Stimulated activated naive B cell treated with anti-CD40 and anti-IgM and Interleukin-4, amounts not matched to agents 10 μg/mL and 1 μg/mL and 100 μg/mL, for 72 hours (primary cell): ENCODE results near the gene HRH4.

Experiments
- ATAC-seq, 2 donors: fragments of 150-1000 bp; cut with Tn5 transposase; replicated peaks; 2 replicates each; pipeline ENCODE4 v1.10.0; 2021; ENCODE audit warnings: moderate library complexity in 1 of 2
- DNase-seq: peaks from one replicate; pipeline ENCODE4 v3.0.0; 2021
- H3K27ac Mint-ChIP-seq: one replicate; pipeline ENCODE4 v1.8.0; 2022; ENCODE audit warnings: mild to moderate bottlenecking, mixed read lengths
- H3K27me3 Mint-ChIP-seq, 2 donors: one replicate each; pipeline ENCODE4 v1.8.0; 2022; ENCODE audit warnings: mixed read lengths in 2 of 2
- H3K36me3 Mint-ChIP-seq, 2 donors: one replicate each; pipeline ENCODE4 v1.8.0; 2022; ENCODE audit warnings: mixed read lengths in 2 of 2, mild to moderate bottlenecking in 1 of 2
- H3K4me1 Mint-ChIP-seq, 2 donors: one replicate each; pipeline ENCODE4 v1.8.0; 2022; ENCODE audit warnings: mixed read lengths in 2 of 2, mild to moderate bottlenecking in 1 of 2
- H3K4me3 Mint-ChIP-seq, 2 donors: one replicate each; pipeline ENCODE4 v1.8.0; 2022; ENCODE audit warnings: mild to moderate bottlenecking in 2 of 2, mixed read lengths in 2 of 2, moderate library complexity in 1 of 2
- H3K9me3 Mint-ChIP-seq, 2 donors: one replicate each; pipeline ENCODE4 v1.8.0; 2022; ENCODE audit warnings: mixed read lengths in 2 of 2, mild to moderate bottlenecking in 1 of 2

Gene HRH4, protein sequence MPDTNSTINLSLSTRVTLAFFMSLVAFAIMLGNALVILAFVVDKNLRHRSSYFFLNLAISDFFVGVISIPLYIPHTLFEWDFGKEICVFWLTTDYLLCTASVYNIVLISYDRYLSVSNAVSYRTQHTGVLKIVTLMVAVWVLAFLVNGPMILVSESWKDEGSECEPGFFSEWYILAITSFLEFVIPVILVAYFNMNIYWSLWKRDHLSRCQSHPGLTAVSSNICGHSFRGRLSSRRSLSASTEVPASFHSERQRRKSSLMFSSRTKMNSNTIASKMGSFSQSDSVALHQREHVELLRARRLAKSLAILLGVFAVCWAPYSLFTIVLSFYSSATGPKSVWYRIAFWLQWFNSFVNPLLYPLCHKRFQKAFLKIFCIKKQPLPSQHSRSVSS

DNA sequence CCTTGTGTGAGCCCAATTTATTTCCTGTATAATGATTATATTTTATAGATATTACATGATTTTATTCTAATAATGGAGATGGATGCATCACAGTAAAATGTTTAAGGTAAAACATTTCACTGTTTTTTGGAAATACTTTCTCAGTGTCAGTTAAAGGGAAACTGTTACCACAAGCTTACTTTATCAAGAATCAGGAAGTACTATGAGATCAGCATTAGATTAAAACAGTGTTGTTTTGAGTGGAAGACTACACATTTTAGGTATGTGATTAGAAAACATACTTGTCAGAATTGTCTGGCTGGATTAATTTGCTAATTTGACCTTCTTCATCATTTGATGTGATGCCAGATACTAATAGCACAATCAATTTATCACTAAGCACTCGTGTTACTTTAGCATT is at the start of gene HRH4:
TSS of gene HRH4 (plus strand) at position 250 of the 400 bp plus-strand sequence. CDS start at position 342, 92 bp downstream.
- no peak within 1 kb of the TSS for H3K27ac Mint-ChIP-seq
- no peak within 1 kb of the TSS for H3K4me3 Mint-ChIP-seq
- DNase-seq (no peak), ATAC-seq (no peak)
- H3K9me3 Mint-ChIP-seq, result no peaks in the 10 kb centered on the region
- peaks cover 5% of the 10 kb centered on the region in 2 donors for H3K27me3 Mint-ChIP-seq
- peaks cover 0 to 9% of the 10 kb centered on the region in 2 donors for H3K4me1 Mint-ChIP-seq
- H3K36me3 Mint-ChIP-seq, result peaks cover 13 to 20% of the 10 kb centered on the region in 2 donors

DNA sequence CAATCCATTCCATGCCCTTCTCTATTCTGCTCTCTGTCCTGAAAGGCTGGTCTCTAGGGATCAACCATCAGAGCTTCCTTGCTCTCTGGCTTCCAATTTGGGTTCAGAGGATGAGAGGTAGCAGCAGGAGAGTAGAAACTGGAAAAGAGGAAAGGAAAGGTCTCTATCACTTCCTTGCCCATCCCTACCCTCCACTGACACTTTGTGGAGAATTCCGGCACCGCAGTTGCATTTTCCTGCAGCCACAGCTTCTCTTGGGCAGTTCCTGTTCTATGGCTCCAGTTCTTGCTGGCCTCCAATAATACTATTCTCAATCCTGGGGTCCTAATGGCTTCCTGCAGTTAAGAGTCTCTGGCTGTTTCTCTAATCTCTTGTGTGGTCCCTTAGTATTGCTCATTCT is 47.3 kb upstream of the HRH4 start:
- Mint-ChIP-seq H3K4me3 (no peak overlapping the region), H3K4me1 (no peaks in the 10 kb centered on the region), H3K36me3 (no peaks in the 10 kb centered on the region), H3K9me3 (no peaks in the 10 kb centered on the region), H3K27me3 (peaks cover 36 to 43% of the 10 kb centered on the region in 2 donors), H3K27ac (no peak overlapping the region)
- no peak for ATAC-seq
- DNase-seq, result no peak

DNA sequence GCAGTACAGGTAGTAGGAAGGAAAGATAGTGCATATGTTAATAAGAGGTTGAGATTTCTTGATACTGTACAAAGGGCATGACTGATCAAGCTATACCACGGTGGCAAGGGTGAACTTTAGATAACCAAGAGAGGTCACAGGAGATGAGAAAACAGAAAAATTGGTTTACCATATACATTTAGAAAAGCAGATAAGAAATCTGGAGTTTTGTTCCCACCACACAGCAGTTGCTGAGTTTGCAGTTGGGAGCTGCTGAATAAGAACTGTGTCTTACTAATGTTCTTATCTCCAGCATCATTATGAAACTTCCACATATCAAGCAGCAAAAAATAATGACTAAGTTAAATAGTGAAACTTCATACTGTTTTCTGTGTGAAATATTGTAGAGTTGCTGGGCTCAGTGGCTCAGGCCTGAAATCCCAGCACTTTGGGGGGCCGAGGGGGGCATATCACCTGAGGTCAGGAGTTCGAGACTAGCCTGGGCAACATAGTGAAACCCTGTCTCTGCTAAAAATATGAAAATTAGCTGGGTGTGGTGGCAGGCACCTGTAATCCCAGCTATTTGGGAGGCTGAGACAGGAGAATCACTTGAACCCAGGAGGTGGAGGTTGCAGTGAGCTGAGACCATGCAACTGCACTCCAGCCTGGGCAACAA is 46.0 kb upstream of the HRH4 start:
- DNase-seq, result no peak
- H3K27me3 Mint-ChIP-seq, result peaks cover 33 to 42% of the 10 kb centered on the region in 2 donors
- no peak overlapping the region for H3K27ac Mint-ChIP-seq

DNA sequence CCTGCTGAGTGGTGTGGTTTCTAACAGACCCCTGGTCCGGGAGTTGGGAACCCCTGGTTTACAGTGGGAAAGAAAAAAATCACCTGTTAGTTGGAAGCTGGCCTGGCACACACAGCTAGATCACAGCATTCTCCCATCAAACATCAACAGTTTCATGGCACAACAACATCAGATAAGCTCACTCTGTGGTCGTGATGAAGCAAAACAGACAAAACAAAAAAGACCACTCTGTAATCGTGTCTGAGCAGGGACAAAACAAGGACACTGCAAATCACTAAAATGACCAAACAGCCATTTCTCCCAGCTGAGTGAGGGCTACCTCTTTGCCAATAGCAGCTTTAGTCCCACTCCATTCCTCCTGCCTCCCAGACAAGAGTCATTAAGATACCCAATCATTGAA is 43.0 kb upstream of the HRH4 start:
- ATAC-seq (no peak), DNase-seq (no peak)
- Mint-ChIP-seq H3K4me3 (no peak overlapping the region), H3K36me3 (no peaks in the 10 kb centered on the region), H3K27me3 (peaks cover 41 to 47% of the 10 kb centered on the region in 2 donors), H3K9me3 (no peaks in the 10 kb centered on the region), H3K4me1 (no peaks in the 10 kb centered on the region), H3K27ac (no peak overlapping the region)

More for the DNA sequence above, 46.0 kb upstream of the HRH4 start:
- Mint-ChIP-seq H3K36me3 (no peaks in the 10 kb centered on the region), H3K4me1 (no peaks in the 10 kb centered on the region), H3K9me3 (no peaks in the 10 kb centered on the region), H3K4me3 (no peak overlapping the region)
- ATAC-seq, result peak in 1 of 2 donors; percentile 47

DNA sequence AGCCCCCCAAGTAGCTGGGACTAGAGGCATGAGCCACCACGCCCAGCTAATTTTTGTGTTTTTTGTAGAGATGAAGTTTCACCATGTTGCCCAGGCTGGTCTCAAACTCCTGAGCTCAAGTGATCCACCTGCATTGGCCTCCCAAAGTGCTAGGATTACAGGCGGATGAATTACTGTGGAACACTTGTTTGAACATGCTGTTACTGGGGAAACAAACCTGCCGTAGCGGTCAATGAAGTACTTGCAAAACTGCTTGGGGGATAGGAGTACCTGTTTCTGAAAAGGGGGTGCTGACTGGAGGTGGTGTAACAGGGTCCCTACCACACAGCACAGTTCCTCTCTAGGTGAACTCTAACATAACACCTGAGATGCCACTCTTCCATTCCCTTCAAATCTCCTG is 39.9 kb upstream of the HRH4 start:
- no peak overlapping the region for H3K4me3 Mint-ChIP-seq
- H3K4me1 Mint-ChIP-seq, result peaks cover 0 to 1% of the 10 kb centered on the region in 2 donors
- H3K27ac Mint-ChIP-seq, result no peak overlapping the region
- ATAC-seq (no peak), DNase-seq (no peak)
- peaks cover 0 to 3% of the 10 kb centered on the region in 2 donors for H3K9me3 Mint-ChIP-seq
- peaks cover 46 to 63% of the 10 kb centered on the region in 2 donors for H3K27me3 Mint-ChIP-seq
- peaks cover 0 to 2% of the 10 kb centered on the region in 2 donors for H3K36me3 Mint-ChIP-seq

DNA sequence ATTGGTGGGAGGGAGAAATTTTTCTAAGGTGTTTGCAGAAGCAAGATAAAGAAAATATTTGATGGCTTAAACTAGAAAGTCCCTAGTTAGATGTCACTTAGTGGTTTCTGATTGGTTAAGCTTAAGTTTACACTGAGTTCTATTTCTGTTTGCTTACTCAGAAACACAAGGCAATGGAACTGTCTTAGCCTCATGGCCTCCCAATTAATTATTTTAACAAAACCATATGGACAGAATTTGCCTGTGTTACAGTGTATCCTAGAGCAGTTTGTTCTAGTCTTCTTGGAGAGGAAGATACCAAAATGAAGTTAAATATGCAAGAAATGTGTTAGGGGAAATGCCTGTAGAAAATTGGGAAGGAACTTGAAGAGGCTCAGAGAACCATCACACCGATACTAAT is 38.6 kb upstream of the HRH4 start:
- H3K4me3 Mint-ChIP-seq, result no peak overlapping the region
- peaks cover 42 to 63% of the 10 kb centered on the region in 2 donors for H3K27me3 Mint-ChIP-seq
- H3K9me3 Mint-ChIP-seq, result peaks cover 4% of the 10 kb centered on the region in 2 donors
- ATAC-seq (no peak), DNase-seq (no peak)
- peaks cover 5 to 9% of the 10 kb centered on the region in 2 donors for H3K36me3 Mint-ChIP-seq
- no peak overlapping the region for H3K27ac Mint-ChIP-seq
- H3K4me1 Mint-ChIP-seq, result peaks cover 6 to 10% of the 10 kb centered on the region in 2 donors

DNA sequence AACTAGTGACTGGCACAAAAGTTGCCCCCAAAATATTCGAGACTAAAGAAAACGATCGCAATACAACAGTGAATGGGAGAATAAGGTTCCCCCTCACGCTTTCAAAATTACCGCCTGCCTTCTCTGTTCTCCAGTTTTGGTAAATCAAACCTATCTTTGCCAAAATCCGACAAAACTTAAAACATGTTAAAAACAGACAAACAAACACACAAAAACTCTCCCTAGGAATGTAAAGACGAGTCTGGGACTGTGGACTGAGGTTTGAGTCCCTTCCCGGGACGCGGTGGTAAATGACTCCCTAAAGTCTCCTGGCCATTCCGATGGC is 34.4 kb upstream of the HRH4 start:
- Mint-ChIP-seq H3K27me3 (peaks cover 22 to 33% of the 10 kb centered on the region in 2 donors), H3K27ac (peak overlapping the region; percentile 92), H3K9me3 (peaks cover 4% of the 10 kb centered on the region in 2 donors), H3K4me3 (peak overlapping the region; percentile 95 to 99), H3K4me1 (peaks cover 13 to 26% of the 10 kb centered on the region in 2 donors), H3K36me3 (peaks cover 13 to 17% of the 10 kb centered on the region in 2 donors)
- ATAC-seq, result no peak
- no peak for DNase-seq

DNA sequence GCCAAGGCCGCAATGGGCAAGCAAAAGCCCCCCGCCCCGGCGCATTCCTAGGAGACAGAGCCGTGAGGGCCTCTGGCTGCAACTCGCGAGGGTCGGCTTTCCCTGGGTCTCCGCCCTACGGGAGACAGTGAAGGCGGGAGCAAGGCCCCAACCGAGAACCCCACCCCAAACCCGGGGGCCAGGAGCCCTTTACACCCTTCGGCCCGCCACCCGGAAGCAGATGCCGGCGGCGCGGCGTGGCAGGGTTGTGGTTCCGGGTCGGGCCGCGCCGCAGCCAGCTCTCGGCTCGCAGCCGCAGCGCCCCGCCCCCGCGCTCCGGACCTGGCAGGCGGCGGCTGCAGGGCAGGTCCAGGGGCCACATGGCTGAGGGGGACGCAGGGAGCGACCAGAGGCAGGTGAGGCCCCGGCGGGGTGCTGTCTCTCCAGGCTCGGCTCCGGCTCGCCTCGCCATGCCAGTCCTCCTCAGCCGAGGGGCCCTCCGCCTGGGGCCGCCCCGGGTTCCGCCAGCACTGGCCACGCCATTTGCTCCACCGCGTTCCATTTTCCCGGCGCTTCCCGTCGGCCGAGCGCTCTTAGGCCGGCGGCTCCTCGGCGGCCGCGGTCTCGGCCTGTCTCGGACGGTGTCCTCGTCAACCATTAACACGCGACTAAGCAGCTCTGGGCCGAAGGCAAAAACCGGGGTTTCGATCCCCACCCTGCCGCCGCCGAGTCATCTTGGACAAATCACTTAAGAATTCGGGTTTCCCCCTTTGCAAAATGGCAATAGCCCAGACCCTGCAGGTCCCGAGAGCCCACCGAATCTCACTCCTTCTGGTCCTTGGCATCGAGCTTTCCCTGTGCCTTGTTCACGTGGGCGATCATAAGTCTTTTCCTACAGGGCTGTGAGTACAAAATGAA is 33.8 kb upstream of the HRH4 start, which contains the start of gene IMPACT:
TSS of gene IMPACT (plus strand) at position 273 of the 897 bp plus-strand sequence. CDS start at position 360, 87 bp downstream.
- DNase-seq (peak; percentile 80), ATAC-seq (peak; percentile 94 to 97)
- H3K27ac Mint-ChIP-seq, result peak within 1 kb of the TSS; percentile 100
- peaks cover 4% of the 10 kb centered on the region in 2 donors for H3K9me3 Mint-ChIP-seq
- H3K36me3 Mint-ChIP-seq, result peaks cover 15 to 20% of the 10 kb centered on the region in 2 donors
- H3K4me1 Mint-ChIP-seq, result peaks cover 13 to 26% of the 10 kb centered on the region in 2 donors
- H3K27me3 Mint-ChIP-seq, result peaks cover 22 to 32% of the 10 kb centered on the region in 2 donors
- H3K4me3 Mint-ChIP-seq, result peak within 1 kb of the TSS; percentile 95 to 99

DNA sequence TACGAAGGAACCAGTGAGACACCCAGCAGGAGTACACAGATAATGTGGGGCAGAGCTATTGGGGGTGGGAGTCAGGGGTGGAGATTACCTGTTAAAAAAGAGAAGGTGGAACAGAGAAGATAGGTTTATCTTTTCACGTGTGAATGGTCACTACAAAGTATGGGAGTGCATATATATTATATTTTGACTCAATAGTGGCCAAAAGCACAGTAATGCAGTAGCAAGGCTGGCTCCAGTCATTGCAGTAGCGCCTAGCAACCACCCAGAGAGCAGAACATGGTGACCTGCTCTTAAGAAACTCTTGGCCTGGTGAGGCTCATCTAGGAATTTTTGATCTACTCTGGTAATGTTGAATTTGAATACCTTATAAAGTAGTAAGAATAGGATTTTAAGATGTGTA is 33.0 kb upstream of the HRH4 start:
- H3K27ac Mint-ChIP-seq, result peak overlapping the region; percentile 100
- peaks cover 13 to 26% of the 10 kb centered on the region in 2 donors for H3K4me1 Mint-ChIP-seq
- H3K4me3 Mint-ChIP-seq, result peak overlapping the region; percentile 95 to 99
- H3K27me3 Mint-ChIP-seq, result peaks cover 14 to 24% of the 10 kb centered on the region in 2 donors
- peaks cover 18 to 22% of the 10 kb centered on the region in 2 donors for H3K36me3 Mint-ChIP-seq
- ATAC-seq, result peak in 1 of 2 donors; percentile 31
- no peak for DNase-seq
- peaks cover 4% of the 10 kb centered on the region in 2 donors for H3K9me3 Mint-ChIP-seq

DNA sequence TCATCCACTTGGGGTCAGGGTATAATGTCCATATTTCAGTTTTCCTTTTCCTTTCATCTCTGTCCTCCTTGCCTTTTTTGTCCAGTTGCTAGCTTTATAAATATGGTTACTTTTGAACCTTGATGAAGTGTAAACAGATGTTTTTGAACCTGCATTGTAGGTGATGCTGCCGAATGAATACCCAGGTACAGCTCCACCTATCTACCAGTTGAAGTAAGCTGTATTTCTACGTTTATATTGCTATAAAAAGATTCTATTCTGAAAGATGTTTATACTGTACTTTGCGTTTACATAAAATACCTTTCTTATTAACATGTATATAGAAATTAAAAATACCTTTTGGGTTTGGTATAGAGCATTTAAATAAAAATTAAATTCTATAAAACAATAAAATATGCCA is 31.7 kb upstream of the HRH4 start:
- Mint-ChIP-seq H3K4me3 (no peak overlapping the region), H3K9me3 (peaks cover 4% of the 10 kb centered on the region in 2 donors), H3K27ac (no peak overlapping the region), H3K27me3 (peaks cover 2 to 12% of the 10 kb centered on the region in 2 donors), H3K4me1 (peaks cover 13 to 26% of the 10 kb centered on the region in 2 donors), H3K36me3 (peaks cover 23 to 27% of the 10 kb centered on the region in 2 donors)
- ATAC-seq, result no peak
- DNase-seq, result no peak

DNA sequence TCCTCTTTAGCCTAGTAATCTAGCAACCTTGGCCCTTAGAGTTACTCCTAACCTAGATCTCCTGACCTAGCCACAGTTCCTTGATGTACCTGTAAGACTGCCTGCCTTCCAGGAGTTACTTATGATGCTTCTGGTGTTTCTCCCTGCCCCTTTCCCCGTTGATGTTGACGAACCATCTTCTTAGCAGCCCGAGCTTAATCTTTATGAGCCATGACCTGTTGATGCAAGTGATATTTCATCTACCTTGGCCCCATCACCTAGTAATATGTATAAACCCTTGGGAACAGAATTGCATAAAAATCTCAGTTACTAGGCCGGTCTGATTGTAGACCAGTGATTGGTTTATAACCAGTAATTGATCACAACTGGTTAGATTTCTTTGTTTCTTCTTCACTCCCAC is 31.2 kb upstream of the HRH4 start:
- H3K4me3 Mint-ChIP-seq, result no peak overlapping the region
- no peak overlapping the region for H3K27ac Mint-ChIP-seq
- ATAC-seq (no peak), DNase-seq (no peak)
- peaks cover 13 to 26% of the 10 kb centered on the region in 2 donors for H3K4me1 Mint-ChIP-seq
- peaks cover 4% of the 10 kb centered on the region in 2 donors for H3K9me3 Mint-ChIP-seq
- H3K36me3 Mint-ChIP-seq, result peaks cover 23 to 27% of the 10 kb centered on the region in 2 donors
- peaks cover 0 to 7% of the 10 kb centered on the region in 2 donors for H3K27me3 Mint-ChIP-seq

DNA sequence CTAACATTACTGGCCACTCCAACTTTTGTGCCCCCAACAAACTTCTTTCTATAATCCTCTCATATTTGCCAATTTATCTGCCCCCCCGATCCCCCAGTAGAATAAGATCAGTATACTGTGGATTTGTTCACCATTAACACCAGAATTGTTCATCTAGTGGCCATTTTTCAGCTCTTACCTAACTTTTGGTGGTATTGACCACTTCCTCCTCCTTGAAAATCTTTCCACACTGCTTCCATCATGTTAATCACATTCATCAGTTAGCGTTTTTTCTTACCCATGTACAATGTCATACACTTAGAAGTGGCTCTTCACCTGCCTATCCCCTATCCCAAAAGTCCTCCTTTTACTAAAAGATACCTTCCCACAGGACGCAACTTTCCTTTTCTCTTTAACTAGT is 27.8 kb upstream of the HRH4 start:
- Mint-ChIP-seq H3K36me3 (peaks cover 22 to 35% of the 10 kb centered on the region in 2 donors), H3K27me3 (no peaks in the 10 kb centered on the region), H3K4me1 (peaks cover 6 to 11% of the 10 kb centered on the region in 2 donors), H3K27ac (no peak overlapping the region), H3K9me3 (no peaks in the 10 kb centered on the region), H3K4me3 (no peak overlapping the region)
- DNase-seq (no peak), ATAC-seq (no peak)

DNA sequence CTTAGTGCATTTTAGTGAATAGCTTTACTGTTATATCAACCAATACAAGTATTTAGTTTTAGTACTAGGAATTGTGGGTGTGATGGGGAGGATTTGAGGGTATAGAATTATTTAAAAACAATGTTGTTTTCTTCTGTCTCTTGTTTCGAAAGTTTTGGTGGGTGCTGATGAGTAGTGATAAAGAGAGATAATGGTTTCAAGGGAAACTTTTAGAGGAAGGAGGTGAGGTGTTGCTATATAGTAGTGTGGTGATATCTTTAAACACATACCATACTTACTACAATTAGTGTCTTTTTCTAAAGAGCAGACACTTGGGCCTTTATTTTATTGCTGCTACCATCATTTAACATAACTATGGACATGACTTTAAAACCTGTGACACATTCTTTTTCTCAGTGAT is 23.5 kb upstream of the HRH4 start:
- H3K36me3 Mint-ChIP-seq, result peaks cover 40 to 48% of the 10 kb centered on the region in 2 donors
- peak overlapping the region; percentile 9 for H3K27ac Mint-ChIP-seq
- no peak overlapping the region for H3K4me3 Mint-ChIP-seq
- no peaks in the 10 kb centered on the region for H3K9me3 Mint-ChIP-seq
- no peak for DNase-seq
- H3K4me1 Mint-ChIP-seq, result peaks cover 0 to 3% of the 10 kb centered on the region in 2 donors
- no peaks in the 10 kb centered on the region for H3K27me3 Mint-ChIP-seq
- ATAC-seq, result no peak

DNA sequence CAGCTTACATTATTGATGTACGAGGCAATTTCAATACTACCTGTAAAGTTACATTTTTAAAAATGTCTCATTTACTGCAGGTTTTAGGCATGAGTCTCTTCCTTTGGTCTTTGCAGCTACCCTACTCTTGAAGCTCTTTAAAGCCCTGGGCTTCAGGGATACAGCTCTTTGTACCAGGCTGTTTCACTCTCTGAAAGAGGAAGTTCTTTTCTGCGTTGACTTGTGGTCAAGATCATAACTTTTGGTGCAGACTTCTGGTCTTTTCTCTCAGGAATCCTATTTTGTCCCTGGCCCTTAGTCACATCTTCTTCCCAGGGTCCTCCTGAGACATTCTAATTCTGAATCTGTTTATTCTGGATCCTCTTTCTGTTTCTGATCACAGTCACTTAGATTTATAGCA is 16.6 kb upstream of the HRH4 start:
- Mint-ChIP-seq H3K9me3 (no peaks in the 10 kb centered on the region), H3K4me1 (peaks cover 13 to 20% of the 10 kb centered on the region in 2 donors), H3K27me3 (no peaks in the 10 kb centered on the region), H3K27ac (peak overlapping the region; percentile 22), H3K4me3 (no peak overlapping the region), H3K36me3 (peaks cover 37 to 50% of the 10 kb centered on the region in 2 donors)
- DNase-seq (no peak), ATAC-seq (peak; percentile 70 to 73)
